IPS-18a (cell line): ENCODE results near the gene ARPIN.
"Not testable (repeated sequence)": the region's sequence is repeated elsewhere in the genome, so short reads cannot be mapped to it uniquely, and the experiment has no call there.

ENCODE experiments used
- H3K27ac ChIP-seq: one replicate; pipeline ENCODE4 v1.5.1; 2013; ENCODE audit warnings: low read length
- H3K27me3 ChIP-seq: one replicate; pipeline ENCODE4 v1.6.1; 2013; ENCODE audit warnings: mild to moderate bottlenecking, low read length; ENCODE audit not compliant: control insufficient read depth, insufficient read depth
- H3K36me3 ChIP-seq: one replicate; pipeline ENCODE4 v1.6.1; 2013; ENCODE audit warnings: low read depth, low read length; ENCODE audit not compliant: control insufficient read depth
- H3K4me1 ChIP-seq: one replicate; pipeline ENCODE4 v1.6.1; 2013; ENCODE audit warnings: low read depth, low read length; ENCODE audit not compliant: control insufficient read depth
- H3K4me3 ChIP-seq: one replicate; pipeline ENCODE4 v1.5.1; 2013; ENCODE audit warnings: low read length
- H3K9ac ChIP-seq: one replicate; pipeline ENCODE4 v1.6.1; 2013; ENCODE audit warnings: mild to moderate bottlenecking, low read length, moderate library complexity
- H3K9me3 ChIP-seq: one replicate; pipeline ENCODE4 v1.6.1; 2013; ENCODE audit warnings: low read depth, low read length; ENCODE audit not compliant: control insufficient read depth

The ARPIN gene

DNA sequence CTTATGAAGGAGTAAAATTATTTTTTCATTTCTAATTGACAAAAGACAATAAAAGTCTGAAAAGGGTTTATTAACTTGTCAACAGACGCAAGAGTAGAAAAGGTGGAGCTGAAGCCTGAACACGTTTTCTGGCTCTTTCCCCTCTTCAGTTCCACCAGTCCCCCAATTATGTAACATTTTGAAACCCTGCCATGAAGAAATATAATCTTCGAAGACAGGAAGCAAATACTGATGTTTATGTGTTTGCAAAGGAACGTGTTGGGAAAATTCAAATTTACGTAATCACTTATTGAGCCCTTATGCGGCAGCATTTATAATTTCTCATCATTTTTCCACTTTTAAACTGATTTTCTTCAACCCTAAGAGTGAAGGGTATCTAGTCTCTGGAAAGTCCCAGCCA lies 19.7 kb downstream of the ARPIN start:
- Histone ChIP-seq H3K4me3 (peak overlapping the region; percentile 97), H3K9ac (peak overlapping the region; percentile 88), H3K36me3 (peaks cover 10% of the 10 kb centered on the region), H3K27ac (peak overlapping the region; percentile 29), H3K9me3 (no peaks in the 10 kb centered on the region), H3K4me1 (peaks cover 3% of the 10 kb centered on the region), H3K27me3 (no peaks in the 10 kb centered on the region)

DNA sequence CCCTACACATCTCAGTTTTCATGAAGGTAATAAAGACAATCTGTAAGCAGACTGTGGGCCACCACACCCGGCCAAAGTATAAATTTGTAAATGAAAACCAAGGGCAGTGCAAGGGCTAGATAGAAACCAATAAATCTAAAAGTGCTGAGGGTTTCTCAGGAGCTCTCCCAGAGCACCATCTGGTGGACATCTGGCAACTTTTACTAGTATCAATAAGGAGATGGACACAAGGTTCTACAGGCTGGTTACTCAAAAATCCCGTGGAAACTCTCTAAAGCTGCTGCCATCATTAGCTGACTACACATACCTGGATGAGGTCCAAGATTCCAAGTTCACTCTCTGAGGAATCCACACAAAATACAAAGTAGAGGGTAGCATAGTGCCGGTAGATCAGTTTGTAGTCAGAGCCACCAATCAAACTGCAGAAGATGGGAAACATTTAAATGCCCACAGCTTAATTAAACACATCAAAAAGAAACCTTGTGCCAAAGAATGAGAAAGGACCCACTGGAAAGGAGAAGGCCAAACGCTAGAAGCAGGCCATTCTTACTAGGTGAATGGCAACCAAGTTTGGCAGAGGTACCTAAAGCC lies 24.4 kb downstream of the ARPIN start:
- no peaks in the 10 kb centered on the region for H3K27me3 ChIP-seq
- H3K9ac ChIP-seq, result no peak overlapping the region

DNA sequence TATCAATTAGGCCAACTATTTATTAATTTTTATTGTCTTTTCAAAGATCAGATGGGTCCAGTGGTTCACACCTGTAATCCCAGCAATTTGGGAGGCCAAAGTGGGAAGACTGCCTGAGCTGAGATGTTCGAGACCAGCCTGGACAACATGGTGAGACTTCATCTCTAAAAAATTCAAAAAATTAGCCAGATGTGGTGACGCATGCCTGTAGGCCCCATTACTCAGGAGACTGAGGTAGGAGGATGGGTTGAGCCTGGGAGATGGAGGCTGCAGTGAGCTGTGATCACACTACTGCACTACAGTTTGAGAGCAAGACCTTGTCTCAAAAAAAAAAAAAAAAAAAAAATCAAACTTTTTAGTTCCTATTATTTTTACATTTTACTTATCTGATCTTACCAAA lies 27.1 kb downstream of the ARPIN start:
- H3K36me3 ChIP-seq, result peaks cover 33% of the 10 kb centered on the region
- no peak overlapping the region for H3K27ac ChIP-seq
- no peak overlapping the region for H3K4me3 ChIP-seq
- no peaks in the 10 kb centered on the region for H3K27me3 ChIP-seq
- no peaks in the 10 kb centered on the region for H3K9me3 ChIP-seq
- no peaks in the 10 kb centered on the region for H3K4me1 ChIP-seq
- H3K9ac ChIP-seq, result no peak overlapping the region

More for the DNA sequence above, 24.4 kb downstream of the ARPIN start:
- Histone ChIP-seq H3K4me1 (peaks cover 3% of the 10 kb centered on the region), H3K27ac (no peak overlapping the region), H3K4me3 (no peak overlapping the region), H3K36me3 (peaks cover 25% of the 10 kb centered on the region), H3K9me3 (no peaks in the 10 kb centered on the region)

DNA sequence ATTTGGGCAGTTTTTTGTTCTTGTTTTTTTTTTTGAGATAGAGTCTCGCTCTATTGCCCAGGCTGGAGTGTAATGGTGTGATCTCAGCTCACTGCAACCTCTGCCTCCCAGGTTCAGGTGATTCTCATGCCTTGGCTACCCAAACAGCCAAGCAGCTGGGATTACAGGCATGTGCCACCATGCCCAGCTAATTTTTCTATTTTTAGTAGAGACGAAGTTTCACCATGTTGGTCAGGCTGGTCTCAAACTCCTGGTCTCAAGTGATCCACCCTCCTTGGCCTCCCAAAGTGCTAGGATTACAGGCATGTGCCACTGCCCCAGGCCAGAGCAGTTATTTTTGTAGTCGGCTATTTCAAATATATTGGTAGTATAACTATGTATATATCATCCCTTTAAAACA lies 27.6 kb downstream of the ARPIN start:
- H3K27ac ChIP-seq, H3K9me3 ChIP-seq, H3K4me3 ChIP-seq, H3K27me3 ChIP-seq, H3K4me1 ChIP-seq, H3K9ac ChIP-seq: not testable (repeated sequence)
- H3K36me3 ChIP-seq, result peaks cover 34% of the 10 kb centered on the region

DNA sequence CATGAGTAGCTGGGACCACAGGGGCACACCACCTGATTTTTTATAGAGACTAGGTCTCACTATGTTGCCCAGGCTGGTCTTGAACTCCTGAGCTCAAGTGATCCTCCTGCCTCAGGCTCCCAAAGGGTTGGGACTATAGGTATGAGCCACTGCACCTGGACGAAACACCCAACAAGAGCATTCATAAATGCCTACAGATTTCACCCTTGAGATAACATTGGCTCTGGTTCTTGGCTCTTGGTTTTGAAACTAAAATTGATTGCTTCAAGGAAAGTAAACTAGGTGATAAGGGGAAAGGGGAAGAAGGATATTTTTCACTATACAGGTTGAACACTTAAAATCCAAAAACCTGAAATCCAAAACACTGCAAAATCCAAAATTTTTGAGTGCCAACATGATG lies 29.2 kb downstream of the ARPIN start:
- Histone ChIP-seq H3K9me3 (no peaks in the 10 kb centered on the region), H3K27me3 (no peaks in the 10 kb centered on the region), H3K27ac (no peak overlapping the region), H3K4me3 (no peak overlapping the region), H3K4me1 (no peaks in the 10 kb centered on the region), H3K9ac (no peak overlapping the region), H3K36me3 (peaks cover 28% of the 10 kb centered on the region)

DNA sequence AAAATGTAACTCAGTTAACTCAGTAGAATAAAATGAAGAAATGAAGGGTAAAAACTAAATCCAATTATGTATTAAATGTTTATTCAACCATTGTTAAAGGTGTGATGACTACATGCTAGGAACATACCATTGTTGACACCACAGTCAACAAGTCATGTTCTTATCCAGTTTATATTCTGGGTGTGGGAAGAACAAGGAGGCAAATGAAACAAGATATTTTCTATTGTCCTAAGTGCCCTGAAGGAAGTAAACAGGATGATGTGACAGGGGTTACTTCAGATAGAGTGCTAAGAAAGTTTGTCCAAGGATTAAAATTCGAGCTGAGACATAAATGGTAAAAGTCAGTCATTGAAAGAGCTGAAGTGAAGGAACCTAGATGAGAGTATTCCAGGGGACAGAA lies 32.0 kb downstream of the ARPIN start:
- Histone ChIP-seq H3K9ac (no peak overlapping the region), H3K27me3 (no peaks in the 10 kb centered on the region), H3K4me1 (no peaks in the 10 kb centered on the region), H3K4me3 (no peak overlapping the region), H3K27ac (no peak overlapping the region), H3K9me3 (no peaks in the 10 kb centered on the region), H3K36me3 (peaks cover 25% of the 10 kb centered on the region)

DNA sequence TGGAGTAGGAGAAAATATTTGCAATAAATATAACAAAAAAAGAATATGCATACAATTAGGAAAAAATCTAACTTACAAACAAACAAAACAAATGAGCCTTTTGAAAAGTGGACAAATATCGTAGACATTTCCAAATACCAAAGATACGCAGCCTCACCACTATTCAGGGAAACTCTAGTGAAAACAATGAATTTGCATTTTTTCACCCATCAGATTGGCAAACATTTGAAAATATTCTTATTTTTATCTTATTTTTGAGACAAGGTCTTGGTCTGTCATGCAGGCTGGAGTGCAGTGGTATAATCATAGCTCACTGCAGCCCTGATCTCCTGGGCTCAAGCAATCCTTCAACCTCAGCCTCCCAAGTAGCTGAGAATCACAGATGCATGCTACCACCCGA lies 34.4 kb downstream of the ARPIN start:
- Histone ChIP-seq H3K4me1 (no peaks in the 10 kb centered on the region), H3K4me3 (no peak overlapping the region), H3K27me3 (no peaks in the 10 kb centered on the region), H3K9me3 (no peaks in the 10 kb centered on the region), H3K27ac (no peak overlapping the region), H3K36me3 (peaks cover 17% of the 10 kb centered on the region), H3K9ac (no peak overlapping the region)

DNA sequence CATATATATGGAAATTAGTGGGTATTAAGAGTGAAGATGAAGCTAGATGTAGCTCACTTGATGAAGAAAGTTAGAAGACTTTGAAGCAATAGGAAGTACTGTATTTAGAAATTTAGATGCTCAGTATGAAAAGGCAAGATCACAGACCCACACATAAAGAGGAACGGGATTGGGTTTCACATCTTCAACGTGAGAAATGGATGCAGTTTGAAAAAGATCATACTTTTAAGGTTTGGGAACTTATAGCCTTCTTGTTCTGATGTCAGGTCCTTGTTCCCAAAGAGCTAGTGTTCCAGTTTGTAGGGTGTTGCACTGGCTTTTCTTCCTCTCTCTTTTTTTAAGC lies 35.7 kb downstream of the ARPIN start:
- H3K9me3 ChIP-seq, result no peaks in the 10 kb centered on the region
- H3K4me3 ChIP-seq, result no peak overlapping the region
- peaks cover 14% of the 10 kb centered on the region for H3K36me3 ChIP-seq
- no peak overlapping the region for H3K9ac ChIP-seq
- no peaks in the 10 kb centered on the region for H3K27me3 ChIP-seq
- no peak overlapping the region for H3K27ac ChIP-seq
- H3K4me1 ChIP-seq, result no peaks in the 10 kb centered on the region

DNA sequence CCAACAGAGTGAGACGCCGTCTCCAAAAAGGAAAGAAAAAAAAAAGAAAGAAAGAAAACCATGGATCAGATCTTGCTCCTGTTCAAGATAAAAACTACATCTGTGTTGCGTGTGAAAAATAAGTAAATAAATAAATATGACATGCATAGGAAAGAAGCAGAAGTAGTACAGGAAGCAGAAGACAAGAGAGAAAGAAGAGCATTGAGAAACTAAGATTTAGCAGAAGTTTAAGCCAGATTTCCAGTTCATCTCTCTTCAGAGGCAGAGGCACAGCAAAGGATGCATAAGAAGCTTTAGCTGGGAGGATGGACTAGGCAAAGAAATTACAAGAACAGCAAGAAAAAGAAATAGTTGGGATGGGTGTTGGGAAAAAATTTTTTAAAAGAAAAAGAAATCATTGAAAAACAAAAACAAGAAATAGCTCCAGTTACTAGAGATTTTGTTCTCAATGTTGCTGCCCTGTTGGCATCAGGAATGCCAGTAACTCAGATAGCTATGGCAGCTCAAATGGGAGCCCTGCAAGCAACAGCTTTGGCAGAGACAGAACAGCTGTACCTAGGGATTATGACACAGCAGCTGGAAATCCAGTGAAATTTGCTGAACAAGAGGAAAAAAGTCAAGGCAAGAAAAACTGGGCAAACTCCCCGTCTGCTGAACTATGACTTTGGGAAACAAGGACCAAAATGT lies 36.2 kb downstream of the ARPIN start:
- Histone ChIP-seq H3K36me3 (peaks cover 14% of the 10 kb centered on the region), H3K4me3 (no peak overlapping the region)

DNA sequence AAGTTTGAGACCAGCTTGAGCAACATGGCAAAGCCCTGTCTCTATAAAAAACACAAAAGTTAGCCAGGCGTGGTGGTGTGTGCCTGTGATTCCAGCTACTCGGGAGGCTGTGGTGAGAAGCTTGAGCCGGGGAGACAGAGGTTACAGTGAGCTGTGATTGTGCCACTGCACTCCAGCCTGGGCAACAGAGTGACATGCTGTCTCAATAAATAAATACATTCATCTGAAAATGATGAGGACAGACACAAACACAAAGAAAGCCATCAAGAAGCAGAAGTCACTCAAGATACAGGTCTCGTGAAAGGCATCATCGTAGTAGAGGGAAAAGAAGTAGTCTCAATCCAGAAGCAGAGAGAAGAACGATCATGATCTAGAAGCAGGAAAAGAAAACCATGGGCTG lies 37.0 kb downstream of the ARPIN start:
- Histone ChIP-seq H3K27me3 (no peaks in the 10 kb centered on the region), H3K4me3 (no peak overlapping the region), H3K9me3 (no peaks in the 10 kb centered on the region), H3K9ac (no peak overlapping the region), H3K27ac (no peak overlapping the region), H3K36me3 (peaks cover 17% of the 10 kb centered on the region), H3K4me1 (no peaks in the 10 kb centered on the region)

More for the DNA sequence above, 36.2 kb downstream of the ARPIN start:
- Histone ChIP-seq H3K27ac (no peak overlapping the region), H3K27me3 (no peaks in the 10 kb centered on the region), H3K9me3 (no peaks in the 10 kb centered on the region), H3K4me1 (no peaks in the 10 kb centered on the region), H3K9ac (no peak overlapping the region)

DNA sequence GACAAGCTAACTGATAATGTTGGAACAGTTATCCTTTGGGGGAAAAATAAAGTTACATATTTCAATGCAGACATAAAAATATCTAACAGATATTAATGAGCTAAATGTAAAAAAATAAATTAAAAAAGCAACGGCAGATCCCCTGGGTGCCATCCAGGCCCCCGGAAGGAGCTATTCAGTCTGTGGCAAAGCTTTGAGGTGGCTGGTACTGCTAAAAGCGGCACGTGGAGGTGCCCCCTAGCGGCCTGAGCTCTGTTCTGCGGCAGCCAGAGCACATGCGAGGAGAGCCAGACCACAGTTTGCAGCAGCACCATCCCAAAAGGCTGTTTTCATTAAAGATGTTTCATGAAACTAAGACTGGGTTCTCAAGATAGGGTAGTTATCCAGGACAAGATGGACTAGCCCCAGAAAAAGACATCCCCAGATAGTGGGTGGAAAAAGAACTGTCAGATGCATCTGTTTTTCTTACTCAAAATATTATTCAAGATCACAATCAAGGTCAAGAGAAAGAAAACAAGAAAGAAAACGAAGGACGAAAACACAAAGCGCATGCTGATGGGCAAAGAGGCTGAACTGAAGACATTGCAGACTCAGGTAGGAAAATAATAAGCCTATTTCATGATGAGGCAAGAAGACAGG lies 37.7 kb downstream of the ARPIN start:
- no peak overlapping the region for H3K4me3 ChIP-seq
- H3K9me3 ChIP-seq, result no peaks in the 10 kb centered on the region
- no peaks in the 10 kb centered on the region for H3K27me3 ChIP-seq
- no peak overlapping the region for H3K9ac ChIP-seq
- no peaks in the 10 kb centered on the region for H3K4me1 ChIP-seq
- H3K36me3 ChIP-seq, result peaks cover 21% of the 10 kb centered on the region
- H3K27ac ChIP-seq, result no peak overlapping the region
